HepG2 (cell line): ENCODE measurements around the gene LRRC34. TPM values are rescaled to one million over a fixed set of nuclear protein-coding genes. Genes with fewer than 3 reads are reported as not detected.

Source experiments
- ASH2L ChIP-seq: fragments of 300-600, 200-600 bp; sonication (generic); IDR thresholded peaks from 2 replicates; pipeline ENCODE4 v1.7.0; 2017; ENCODE audit warnings: low read depth, mild to moderate bottlenecking, moderate library complexity, mixed read lengths, low read length; ENCODE audit not compliant: insufficient read length
- BRCA1 ChIP-seq: sonication (generic); formaldehyde crosslinking; IDR thresholded peaks from 2 replicates; pipeline ENCODE4 v1.4.0; 2020; ENCODE audit warnings: missing genetic modification reagents
- CREM ChIP-seq, 2 experiments: sonication (generic) in 1 of 2; formaldehyde crosslinking in 1 of 2; IDR thresholded peaks; 2 replicates each; pipeline versions ENCODE4 v1.4.0 to v1.6.1; 2016 to 2020; ENCODE audit warnings: antibody characterized with exemption in 1 of 2, mild to moderate bottlenecking in 1 of 2, missing genetic modification reagents in 1 of 2
- ELF3 ChIP-seq: IDR thresholded peaks from 2 replicates; pipeline ENCODE4 v1.6.1; 2016; ENCODE audit warnings: missing genetic modification reagents, missing compliant biosample characterization
- GATAD2A ChIP-seq: IDR thresholded peaks from 2 replicates; pipeline ENCODE4 v1.6.1; 2016
- GLI4 ChIP-seq: sonication (generic); formaldehyde crosslinking; IDR thresholded peaks from 2 replicates; pipeline ENCODE4 v1.5.1; 2020; ENCODE audit warnings: missing genetic modification reagents, mild to moderate bottlenecking, moderate library complexity, borderline replicate concordance
- IKZF1 ChIP-seq: fragments of 450-650 bp; IDR thresholded peaks from 2 replicates; pipeline ENCODE4 v1.7.1; 2016
- IKZF5 ChIP-seq: IDR thresholded peaks from 2 replicates; pipeline ENCODE4 v1.6.1; 2018; ENCODE audit warnings: missing genetic modification reagents, mild to moderate bottlenecking, missing compliant biosample characterization
- JUNB ChIP-seq: sonication (generic); formaldehyde crosslinking; IDR thresholded peaks from 2 replicates; pipeline ENCODE4 v1.8.0; 2022; ENCODE audit warnings: missing genetic modification reagents, mild to moderate bottlenecking, borderline replicate concordance
- KDM1A ChIP-seq: IDR thresholded peaks from 2 replicates; pipeline ENCODE4 v1.6.1; 2016; ENCODE audit warnings: missing compliant biosample characterization
- KLF16 ChIP-seq, 2 experiments: sonication (generic) in 1 of 2; formaldehyde crosslinking in 1 of 2; IDR thresholded peaks; 2 replicates each; pipeline versions ENCODE4 v1.6.1 to v1.8.0; 2016 to 2023; ENCODE audit warnings: missing genetic modification reagents in 2 of 2, missing compliant biosample characterization in 1 of 2
- KMT2B ChIP-seq: IDR thresholded peaks from 2 replicates; pipeline ENCODE4 v1.6.1; 2016; ENCODE audit warnings: missing genetic modification reagents, missing compliant biosample characterization
- MBD4 ChIP-seq: IDR thresholded peaks from 2 replicates; pipeline ENCODE4 v1.6.1; 2012; ENCODE audit warnings: low read length, inconsistent platforms, borderline replicate concordance
- MIER2 ChIP-seq: IDR thresholded peaks from 2 replicates; pipeline ENCODE4 v1.6.1; 2016; ENCODE audit warnings: missing biosample characterization, missing genetic modification reagents
- NCOR1 ChIP-seq: fragments of 200-600 bp; sonication (generic); IDR thresholded peaks from 2 replicates; pipeline ENCODE4 v1.7.0; 2017; ENCODE audit warnings: antibody characterized with exemption, low read length, borderline replicate concordance
- PHF21A ChIP-seq: sonication (generic); formaldehyde crosslinking; IDR thresholded peaks from 2 replicates; pipeline ENCODE4 v1.5.0; 2020; ENCODE audit warnings: mild to moderate bottlenecking, missing genetic modification reagents
- SAP130 ChIP-seq: IDR thresholded peaks from 2 replicates; pipeline ENCODE4 v1.6.1; 2016; ENCODE audit warnings: low read depth
- THAP11 ChIP-seq: IDR thresholded peaks from 2 replicates; pipeline ENCODE4 v1.6.1; 2016; ENCODE audit warnings: missing biosample characterization, missing genetic modification reagents
- ZBTB42 ChIP-seq: sonication (generic); formaldehyde crosslinking; IDR thresholded peaks from 2 replicates; pipeline ENCODE4 v1.5.0; 2020; ENCODE audit warnings: mild to moderate bottlenecking, missing genetic modification reagents
- ZBTB7B ChIP-seq: sonication (generic); formaldehyde crosslinking; IDR thresholded peaks from 2 replicates; pipeline ENCODE4 v1.4.0; 2020; ENCODE audit warnings: missing genetic modification reagents
- ZGPAT ChIP-seq: IDR thresholded peaks from 2 replicates; pipeline ENCODE4 v1.6.1; 2016; ENCODE audit warnings: mild to moderate bottlenecking
- ZNF331 ChIP-seq: sonication (generic); formaldehyde crosslinking; IDR thresholded peaks from 2 replicates; pipeline ENCODE4 v1.4.0; 2020; ENCODE audit warnings: missing genetic modification reagents
- ZNF34 ChIP-seq: sonication (generic); formaldehyde crosslinking; IDR thresholded peaks from 2 replicates; pipeline ENCODE4 v1.4.0; 2020; ENCODE audit warnings: mild to moderate bottlenecking, missing genetic modification reagents, borderline replicate concordance
- ZNF546 ChIP-seq: sonication (generic); formaldehyde crosslinking; conservative IDR thresholded peaks from 2 replicates; pipeline ENCODE4 v1.8.1; 2023; ENCODE audit warnings: mild to moderate bottlenecking, missing genetic modification reagents
- polyA plus RNA-seq, 8 experiments: library from polyadenylated mRNA; depleted of rRNA in 3 of 8; stranded (reverse) in 7 of 8; unstranded in 1 of 8; fragments of >200 nt; fragmentation: Illumina TruSeq in 4 of 8; extraction: Trizol in 4 of 8; gene quantifications; 2 replicates each; pipeline versions ENCODE4 v1.2.1 to v1.2.3, GENCODE V29; 2011 to 2016; ENCODE audit warnings: low read depth in 4 of 8, missing spikeins in 1 of 8, mixed read lengths in 1 of 8; ENCODE audit not compliant: insufficient read depth in 1 of 8
- total RNA-seq, 5 experiments: library from RNA; depleted of rRNA; stranded (reverse); fragments of >200 nt; fragmentation: Illumina TruSeq; extraction: Trizol; gene quantifications; 2 replicates each; pipeline ENCODE4 v1.2.3, GENCODE V29; 2016; ENCODE audit warnings: low read depth in 1 of 5
- TF ChIP-seq, protein P1 (sequence below): IDR thresholded peaks from 2 replicates; pipeline ENCODE4 v1.4.0; 2020; ENCODE audit warnings: mild to moderate bottlenecking, missing genetic modification reagents

LRRC34 gene
- total and polyA plus RNA-seq, 2 of the 13 experiments (the other 11 are each of a cell fraction or from before 2014, with no cell fraction given) = not detected

GRCh38 chr3:169771497-169772304 is 41.0 kb downstream of the LRRC34 start (continued):
- TF ChIP-seq PHF21A (CRISPR knock-in tag) (peak; percentile 48; the same call in 1 of the 2 replicates), ZGPAT (CRISPR knock-in tag) (peak; percentile 72), BRCA1 (no peak), KMT2B (peak; percentile 64), ELF3 (CRISPR knock-in tag) (peak; percentile 47), ZNF546 (CRISPR knock-in tag) (0 out of 2 replicates have a peak, but pooled peaks have one; percentile 29), IKZF1 (no peak), KLF16 (CRISPR knock-in tag; IDR thresholded peaks at IDR 0.05) (peak in 1 of 2 experiments; percentile 45; a peak in 1 of 4 replicates), ZBTB42 (0 out of 2 replicates have a peak, but pooled peaks have one; percentile 45), THAP11 (CRISPR knock-in tag) (peak; percentile 61), IKZF5 (CRISPR knock-in tag) (peak; percentile 68; the same call in 1 of the 2 replicates), ZBTB7B (peak; percentile 49; the same call in 1 of the 2 replicates), SAP130 (CRISPR knock-in tag) (0 out of 2 replicates have a peak, but pooled peaks have one; percentile 44), MIER2 (0 out of 2 replicates have a peak, but pooled peaks have one; percentile 4), GLI4 (peak; percentile 12; the same call in 1 of the 2 replicates), ZNF331 (CRISPR knock-in tag) (peak; percentile 61; the same call in 1 of the 2 replicates), GATAD2A (CRISPR knock-in tag) (peak; percentile 74), KDM1A (CRISPR knock-in tag) (no peak), JUNB (CRISPR knock-in tag) (no peak), ASH2L (peak; percentile 53), MBD4 (peak; percentile 87; the same call in 1 of the 2 replicates), CREM (IDR thresholded peaks at IDR 0.05) (peak; percentile 29; the same call in 1 of the 2 replicates), CREM (CRISPR knock-in tag; IDR thresholded peaks at IDR 0.05) (no peak), ZNF34 (CRISPR knock-in tag) (0 out of 2 replicates have a peak, but pooled peaks have one; percentile 45), NCOR1 (peak; percentile 62; the same call in 1 of the 2 replicates)
- TF ChIP-seq, protein P1, sequence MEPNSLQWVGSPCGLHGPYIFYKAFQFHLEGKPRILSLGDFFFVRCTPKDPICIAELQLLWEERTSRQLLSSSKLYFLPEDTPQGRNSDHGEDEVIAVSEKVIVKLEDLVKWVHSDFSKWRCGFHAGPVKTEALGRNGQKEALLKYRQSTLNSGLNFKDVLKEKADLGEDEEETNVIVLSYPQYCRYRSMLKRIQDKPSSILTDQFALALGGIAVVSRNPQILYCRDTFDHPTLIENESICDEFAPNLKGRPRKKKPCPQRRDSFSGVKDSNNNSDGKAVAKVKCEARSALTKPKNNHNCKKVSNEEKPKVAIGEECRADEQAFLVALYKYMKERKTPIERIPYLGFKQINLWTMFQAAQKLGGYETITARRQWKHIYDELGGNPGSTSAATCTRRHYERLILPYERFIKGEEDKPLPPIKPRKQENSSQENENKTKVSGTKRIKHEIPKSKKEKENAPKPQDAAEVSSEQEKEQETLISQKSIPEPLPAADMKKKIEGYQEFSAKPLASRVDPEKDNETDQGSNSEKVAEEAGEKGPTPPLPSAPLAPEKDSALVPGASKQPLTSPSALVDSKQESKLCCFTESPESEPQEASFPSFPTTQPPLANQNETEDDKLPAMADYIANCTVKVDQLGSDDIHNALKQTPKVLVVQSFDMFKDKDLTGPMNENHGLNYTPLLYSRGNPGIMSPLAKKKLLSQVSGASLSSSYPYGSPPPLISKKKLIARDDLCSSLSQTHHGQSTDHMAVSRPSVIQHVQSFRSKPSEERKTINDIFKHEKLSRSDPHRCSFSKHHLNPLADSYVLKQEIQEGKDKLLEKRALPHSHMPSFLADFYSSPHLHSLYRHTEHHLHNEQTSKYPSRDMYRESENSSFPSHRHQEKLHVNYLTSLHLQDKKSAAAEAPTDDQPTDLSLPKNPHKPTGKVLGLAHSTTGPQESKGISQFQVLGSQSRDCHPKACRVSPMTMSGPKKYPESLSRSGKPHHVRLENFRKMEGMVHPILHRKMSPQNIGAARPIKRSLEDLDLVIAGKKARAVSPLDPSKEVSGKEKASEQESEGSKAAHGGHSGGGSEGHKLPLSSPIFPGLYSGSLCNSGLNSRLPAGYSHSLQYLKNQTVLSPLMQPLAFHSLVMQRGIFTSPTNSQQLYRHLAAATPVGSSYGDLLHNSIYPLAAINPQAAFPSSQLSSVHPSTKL (CRISPR knock-in tag) = peak; percentile 39
